GM21528 (cell line): ENCODE results near the gene INTS6.
"Not testable (repeated sequence)": the region's sequence is repeated elsewhere in the genome, so short reads cannot be mapped to it uniquely, and the experiment has no call there.

ENCODE experiments used
- ATAC-seq: cut with Tn5 transposase; IDR thresholded peaks from one replicate; pipeline ENCODE4 v1.9.1; 2021; ENCODE audit warnings: mild to moderate bottlenecking, moderate library complexity; ENCODE audit not compliant: unreplicated experiment, low FRiP score

Gene INTS6

GRCh38 chr13:51419001-51419636 lies 33.7 kb downstream of the INTS6 start:
- peak; percentile 57 for ATAC-seq

- ATAC-seq = no peak
Observed at GRCh38 chr13:51417716-51418115, 35.1 kb downstream of the INTS6 start.

GRCh38 chr13:51416107-51416506 lies 36.7 kb downstream of the INTS6 start:
- ATAC-seq = no peak

- not testable (repeated sequence) for ATAC-seq
Observed at GRCh38 chr13:51415339-51415738, 37.5 kb downstream of the INTS6 start.

GRCh38 chr13:51412431-51412830 lies 40.4 kb downstream of the INTS6 start:
- ATAC-seq = no peak

GRCh38 chr13:51405176-51405575 lies 47.7 kb downstream of the INTS6 start:
- ATAC-seq = no peak

- ATAC-seq = no peak
Observed at GRCh38 chr13:51397262-51397941, 55.4 kb downstream of the INTS6 start.

- ATAC-seq = no peak
Observed at GRCh38 chr13:51396352-51396751, 56.5 kb downstream of the INTS6 start.

- no peak for ATAC-seq
Observed at GRCh38 chr13:51394724-51395123, 58.1 kb downstream of the INTS6 start.

- ATAC-seq = no peak
Observed at GRCh38 chr13:51385114-51385513, 67.7 kb downstream of the INTS6 start.

- ATAC-seq = no peak
Observed at GRCh38 chr13:51380269-51380668, 72.6 kb downstream of the INTS6 start.

- no peak for ATAC-seq
Observed at GRCh38 chr13:51373451-51373850, 79.4 kb downstream of the INTS6 start.

GRCh38 chr13:51371768-51372399 lies 81.0 kb downstream of the INTS6 start:
- no peak for ATAC-seq

GRCh38 chr13:51370811-51371210 lies 82.0 kb downstream of the INTS6 start:
- ATAC-seq = no peak

GRCh38 chr13:51370116-51370515 lies 82.7 kb downstream of the INTS6 start:
- no peak for ATAC-seq

- ATAC-seq = no peak
Observed at GRCh38 chr13:51364404-51365008, 88.3 kb downstream of the INTS6 start.

- no peak for ATAC-seq
Observed at GRCh38 chr13:51363625-51364024, 89.2 kb downstream of the INTS6 start.

- no peak for ATAC-seq
Observed at GRCh38 chr13:51361106-51361505, 91.7 kb downstream of the INTS6 start.

- no peak for ATAC-seq
Observed at GRCh38 chr13:51360489-51360888, 92.3 kb downstream of the INTS6 start.

GRCh38 chr13:51359352-51359751 lies 93.5 kb downstream of the INTS6 start:
- ATAC-seq = no peak

GRCh38 chr13:51357928-51358595 lies 94.8 kb downstream of the INTS6 start:
- no peak for ATAC-seq
